H9 (cell line): ENCODE measurements around the gene PLEKHG7. TPM values are rescaled to one million over a fixed set of nuclear protein-coding genes. Genes with fewer than 3 reads are reported as not detected.

Source experiments
- DNase-seq: peaks from one replicate; pipeline ENCODE4 v3.0.0-alpha.2; 2017
- H2AFZ ChIP-seq: one replicate; pipeline ENCODE4 v1.6.1; 2013; ENCODE audit warnings: mild to moderate bottlenecking, low read length, control low read depth, moderate library complexity
- H2AK5ac ChIP-seq: 2 replicates; pipeline ENCODE4 v1.6.1; 2013; ENCODE audit warnings: low read length, control low read depth, mixed read lengths; ENCODE audit not compliant: insufficient read length
- H2BK120ac ChIP-seq: one replicate; pipeline ENCODE4 v1.6.1; 2013; ENCODE audit warnings: low read depth, mild to moderate bottlenecking, low read length, control low read depth, inconsistent platforms; ENCODE audit not compliant: poor library complexity, severe bottlenecking
- H2BK12ac ChIP-seq: 2 replicates; pipeline ENCODE4 v1.6.1; 2013; ENCODE audit warnings: low read length, control low read depth, mixed read lengths, low read depth; ENCODE audit not compliant: insufficient read length
- H2BK15ac ChIP-seq: 2 replicates; pipeline ENCODE4 v1.6.1; 2013; ENCODE audit warnings: low read depth, low read length, control low read depth
- H2BK20ac ChIP-seq: one replicate; pipeline ENCODE4 v1.6.1; 2013; ENCODE audit warnings: low read depth, mild to moderate bottlenecking, low read length, control low read depth, inconsistent platforms; ENCODE audit not compliant: poor library complexity, severe bottlenecking
- H2BK5ac ChIP-seq: 2 replicates; pipeline ENCODE4 v1.6.1; 2013; ENCODE audit warnings: low read length, control low read depth, mixed read lengths; ENCODE audit not compliant: insufficient read length
- H3K14ac ChIP-seq: 2 replicates; pipeline ENCODE4 v1.6.1; 2013; ENCODE audit warnings: low read length, control low read depth; ENCODE audit not compliant: insufficient read depth
- H3K18ac ChIP-seq: 2 replicates; pipeline ENCODE4 v1.6.1; 2013; ENCODE audit warnings: low read depth, mild to moderate bottlenecking, mixed read lengths, low read length, control low read depth; ENCODE audit not compliant: insufficient read length
- H3K23ac ChIP-seq: 2 replicates; pipeline ENCODE4 v1.6.1; 2013; ENCODE audit warnings: low read length, control low read depth, mixed read lengths, low read depth; ENCODE audit not compliant: insufficient read length
- H3K23me2 ChIP-seq: 2 replicates; pipeline ENCODE4 v1.6.1; 2013; ENCODE audit warnings: low read depth, mild to moderate bottlenecking, mixed read lengths, low read length, control low read depth; ENCODE audit not compliant: insufficient read length, poor library complexity, severe bottlenecking
- H3K27ac ChIP-seq: 2 replicates; pipeline ENCODE4 v1.5.1; 2013; ENCODE audit warnings: low read length, control low read depth, mixed read lengths, low read depth; ENCODE audit not compliant: insufficient read length
- H3K27me3 ChIP-seq: 2 replicates; pipeline ENCODE4 v1.6.1; 2013; ENCODE audit warnings: low read length, control low read depth, inconsistent platforms; ENCODE audit not compliant: insufficient read depth
- H3K4ac ChIP-seq: 2 replicates; pipeline ENCODE4 v1.6.1; 2013; ENCODE audit warnings: low read depth, mild to moderate bottlenecking, control low read depth, inconsistent platforms, low read length, moderate library complexity
- H3K4me1 ChIP-seq: 2 replicates; pipeline ENCODE4 v1.6.1; 2013; ENCODE audit warnings: low read length, control low read depth, inconsistent platforms; ENCODE audit not compliant: insufficient read depth
- H3K4me2 ChIP-seq: 2 replicates; pipeline ENCODE4 v1.6.1; 2013; ENCODE audit warnings: low read length, control low read depth, mixed read lengths; ENCODE audit not compliant: insufficient read length, insufficient read depth
- H3K56ac ChIP-seq: 2 replicates; pipeline ENCODE4 v1.6.1; 2013; ENCODE audit warnings: low read depth, mild to moderate bottlenecking, mixed read lengths, low read length, control low read depth; ENCODE audit not compliant: insufficient read length
- H3K79me1 ChIP-seq: 2 replicates; pipeline ENCODE4 v1.6.1; 2013; ENCODE audit warnings: low read depth, mild to moderate bottlenecking, moderate library complexity, low read length, control low read depth, inconsistent platforms; ENCODE audit not compliant: insufficient read depth, poor library complexity, severe bottlenecking
- H3K79me2 ChIP-seq: 2 replicates; pipeline ENCODE4 v1.6.1; 2013; ENCODE audit warnings: low read length, control low read depth, inconsistent platforms; ENCODE audit not compliant: insufficient read depth
- H3K9ac ChIP-seq: 2 replicates; pipeline ENCODE4 v1.6.1; 2013; ENCODE audit warnings: low read length, control low read depth, mixed read lengths; ENCODE audit not compliant: insufficient read length; ENCODE audit errors: extremely low read depth
- H3K9me3 ChIP-seq: one replicate; pipeline ENCODE4 v1.6.1; 2013; ENCODE audit warnings: low read depth, low read length, inconsistent platforms; ENCODE audit not compliant: control insufficient read depth
- H3T11ph ChIP-seq: one replicate; pipeline ENCODE4 v1.6.1; 2013; ENCODE audit warnings: mild to moderate bottlenecking, low read length, control low read depth, inconsistent platforms
- H4K20me1 ChIP-seq: one replicate; pipeline ENCODE4 v1.6.1; 2013; ENCODE audit not compliant: control insufficient read depth, insufficient read length, insufficient read depth
- H4K5ac ChIP-seq: 2 replicates; pipeline ENCODE4 v1.6.1; 2013; ENCODE audit warnings: low read depth, mild to moderate bottlenecking, mixed read lengths, low read length, control low read depth; ENCODE audit not compliant: insufficient read length
- H4K8ac ChIP-seq: replicated peaks from 2 replicates; pipeline ENCODE4 v1.6.1; 2013; ENCODE audit warnings: low read length, control low read depth, mixed read lengths, low read depth; ENCODE audit not compliant: insufficient read length
- H4K91ac ChIP-seq: 2 replicates; pipeline ENCODE4 v1.6.1; 2013; ENCODE audit warnings: low read depth, mild to moderate bottlenecking, moderate library complexity, mixed read lengths, low read length, control low read depth; ENCODE audit not compliant: insufficient read length
- H3K27ac Mint-ChIP-seq, 3 experiments: 2 replicates in 2 of 3; 3 replicates in 1 of 3; pipeline ENCODE4 v1.8.0; 2020 to 2021; ENCODE audit warnings: mixed read lengths in 3 of 3, mild to moderate bottlenecking in 1 of 3, moderate library complexity in 1 of 3
- H3K27me3 Mint-ChIP-seq: 2 replicates; pipeline ENCODE4 v1.8.0; 2021; ENCODE audit warnings: low read depth, mild to moderate bottlenecking, moderate library complexity, mixed read lengths
- H3K36me3 Mint-ChIP-seq, 3 experiments: 2 replicates in 2 of 3; 3 replicates in 1 of 3; pipeline ENCODE4 v1.8.0; 2020 to 2021; ENCODE audit warnings: low read depth in 3 of 3, mixed read lengths in 3 of 3; ENCODE audit not compliant: insufficient read depth in 1 of 3
- H3K4me1 Mint-ChIP-seq, 2 experiments: 2 replicates each; pipeline ENCODE4 v1.8.0; 2020; ENCODE audit warnings: mixed read lengths in 2 of 2
- H3K4me3 Mint-ChIP-seq, 2 experiments: 2 replicates in 1 of 2; 3 replicates in 1 of 2; pipeline ENCODE4 v1.8.0; 2020 to 2021; ENCODE audit warnings: mild to moderate bottlenecking in 2 of 2, mixed read lengths in 2 of 2, moderate library complexity in 1 of 2
- H3K9me3 Mint-ChIP-seq, 2 experiments: 2 replicates in 1 of 2; 3 replicates in 1 of 2; pipeline ENCODE4 v1.8.0; 2020; ENCODE audit warnings: mild to moderate bottlenecking in 2 of 2, mixed read lengths in 2 of 2, moderate library complexity in 1 of 2
- WGBS: extraction: QIAGEN DNeasy Blood & Tissue Kit; methylation state at CpG from one replicate; pipeline ENCODE4 v1.1.7; 2013; ENCODE audit warnings: missing lambda C conversion rate, low lambda C conversion rate, mixed read lengths; ENCODE audit not compliant: insufficient read length; ENCODE audit errors: extremely low coverage; 5-methylcytosine and 5-hydroxymethylcytosine counted together
- total RNA-seq: library from RNA; stranded (reverse); gene quantifications from 2 replicates; pipeline ENCODE4 v1.2.1, GENCODE V29; 2021
- TF ChIP-seq, protein P1 (sequence below): fragments of 200-600 bp; sonication (generic); conservative IDR thresholded peaks from 3 replicates; pipeline ENCODE4 v1.8.0; 2021; ENCODE audit warnings: antibody characterized with exemption, mild to moderate bottlenecking

The PLEKHG7 gene
- total RNA-seq, 1 experiment from 2014 or later, result not detected

DNA sequence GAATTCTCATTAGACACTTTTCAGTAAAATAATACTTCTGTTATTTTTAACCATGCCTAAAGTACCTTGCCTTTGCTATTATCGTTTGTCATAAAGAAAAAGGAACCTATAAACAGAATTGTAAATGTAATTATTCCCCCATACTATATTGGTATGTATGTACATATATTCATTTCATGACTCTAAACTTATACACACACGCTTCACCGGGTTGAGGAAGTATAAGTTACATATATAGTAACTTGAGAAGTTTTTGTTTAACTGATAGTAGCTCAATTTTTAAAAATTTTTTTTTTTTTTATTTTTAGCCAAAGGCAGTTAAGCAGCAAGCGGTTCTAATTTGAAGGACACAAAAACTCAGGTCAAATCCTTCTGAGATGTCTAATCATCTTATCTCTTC lies 107.6 kb downstream of the PLEKHG7 start:
- no peak overlapping the region for H3K9ac ChIP-seq

More for the DNA sequence above, 107.6 kb downstream of the PLEKHG7 start:
- Histone ChIP-seq H3T11ph (no peak overlapping the region), H2BK5ac (no peak overlapping the region), H3K4me1 (no peaks in the 10 kb centered on the region), H3K27me3 (no peaks in the 10 kb centered on the region), H2BK12ac (no peak overlapping the region), H3K14ac (no peak overlapping the region), H3K79me1 (no peaks in the 10 kb centered on the region), H2BK120ac (no peak overlapping the region), H2BK15ac (no peak overlapping the region), H3K4ac (no peak overlapping the region), H3K79me2 (no peaks in the 10 kb centered on the region), H2AK5ac (no peak overlapping the region), H3K27ac (no peak overlapping the region), H3K4me2 (no peak overlapping the region), H4K20me1 (no peaks in the 10 kb centered on the region), H3K23ac (no peak overlapping the region), H4K91ac (no peak overlapping the region), H3K56ac (no peak overlapping the region), H2AFZ (no peak overlapping the region), H2BK20ac (no peak overlapping the region), H4K5ac (no peak overlapping the region), H3K23me2 (no peaks in the 10 kb centered on the region), H3K18ac (no peak overlapping the region), H3K9me3 (no peaks in the 10 kb centered on the region), H4K8ac (no peak overlapping the region)
- no peak overlapping the region for H3K27ac Mint-ChIP-seq
- no peak overlapping the region for H3K4me3 Mint-ChIP-seq
- no peak for DNase-seq
- WGBS, result no CpG with 5 or more reads among the region's 4 CpGs
- H3K36me3 Mint-ChIP-seq, result peaks cover 2 to 23% (median 10%) of the 10 kb centered on the region in 3 experiments; a peak in 6 of 7 replicates
- H3K9me3 Mint-ChIP-seq, result no peaks in the 10 kb centered on the region
- no peaks in the 10 kb centered on the region for H3K4me1 Mint-ChIP-seq
- TF ChIP-seq, protein P1, sequence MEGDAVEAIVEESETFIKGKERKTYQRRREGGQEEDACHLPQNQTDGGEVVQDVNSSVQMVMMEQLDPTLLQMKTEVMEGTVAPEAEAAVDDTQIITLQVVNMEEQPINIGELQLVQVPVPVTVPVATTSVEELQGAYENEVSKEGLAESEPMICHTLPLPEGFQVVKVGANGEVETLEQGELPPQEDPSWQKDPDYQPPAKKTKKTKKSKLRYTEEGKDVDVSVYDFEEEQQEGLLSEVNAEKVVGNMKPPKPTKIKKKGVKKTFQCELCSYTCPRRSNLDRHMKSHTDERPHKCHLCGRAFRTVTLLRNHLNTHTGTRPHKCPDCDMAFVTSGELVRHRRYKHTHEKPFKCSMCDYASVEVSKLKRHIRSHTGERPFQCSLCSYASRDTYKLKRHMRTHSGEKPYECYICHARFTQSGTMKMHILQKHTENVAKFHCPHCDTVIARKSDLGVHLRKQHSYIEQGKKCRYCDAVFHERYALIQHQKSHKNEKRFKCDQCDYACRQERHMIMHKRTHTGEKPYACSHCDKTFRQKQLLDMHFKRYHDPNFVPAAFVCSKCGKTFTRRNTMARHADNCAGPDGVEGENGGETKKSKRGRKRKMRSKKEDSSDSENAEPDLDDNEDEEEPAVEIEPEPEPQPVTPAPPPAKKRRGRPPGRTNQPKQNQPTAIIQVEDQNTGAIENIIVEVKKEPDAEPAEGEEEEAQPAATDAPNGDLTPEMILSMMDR, result no peak
- no peaks in the 10 kb centered on the region for H3K27me3 Mint-ChIP-seq
